CD4-positive, alpha-beta memory T cell (primary cell): ENCODE results near the gene BLOC1S4. TPM values are rescaled to one million over a fixed set of nuclear protein-coding genes. Genes with fewer than 3 reads are reported as not detected.
A peak's percentile ranks its signal among the peaks of the same experiment; 100 is the strongest.

Experiments used
- CTCF ChIA-PET: fragments of 350-600 bp; sonication (Branson Sonifier 250); formaldehyde crosslinking; loops from one replicate; lab custom pipeline; 2021; ENCODE audit warnings: inconsistent platforms; ENCODE audit not compliant: partially characterized antibody; lab: Charles Lee
- POLR2A ChIA-PET: fragments of 350-600 bp; sonication (Branson Sonifier 250); formaldehyde crosslinking; loops from one replicate; lab custom pipeline; 2021; ENCODE audit not compliant: partially characterized antibody; lab: Charles Lee
- DNase-seq, 5 donors: peaks; one replicate each; pipeline versions ENCODE4 v3.0.0 to v3.0.0-alpha.2; 2020 to 2022; ENCODE audit warnings: mixed read lengths in 1 of 5
- H3K27ac ChIP-seq: one replicate; pipeline ENCODE4 v1.7.0; 2013; ENCODE audit warnings: low read depth, low read length
- H3K27me3 ChIP-seq: 2 replicates; pipeline ENCODE4 v1.7.0; 2013; ENCODE audit warnings: mild to moderate bottlenecking, low read length, moderate library complexity; ENCODE audit not compliant: insufficient read depth
- H3K36me3 ChIP-seq: 2 replicates; pipeline ENCODE4 v1.7.0; 2013; ENCODE audit warnings: mild to moderate bottlenecking, low read length, moderate library complexity; ENCODE audit not compliant: insufficient read depth
- H3K4me1 ChIP-seq: 2 replicates; pipeline ENCODE4 v1.7.0; 2013; ENCODE audit warnings: mild to moderate bottlenecking, low read length, moderate library complexity; ENCODE audit not compliant: insufficient read depth
- H3K4me3 ChIP-seq, 2 donors: one replicate each; pipeline ENCODE4 v1.7.0; 2013; ENCODE audit warnings: low read length in 2 of 2, mild to moderate bottlenecking in 1 of 2
- H3K9me3 ChIP-seq, 2 donors: one replicate each; pipeline ENCODE4 v1.7.0; 2013; ENCODE audit warnings: low read length in 2 of 2, control low read depth in 1 of 2; ENCODE audit not compliant: control insufficient read depth in 1 of 2
- H3K27ac Mint-ChIP-seq, 7 donors: one replicate each; pipeline ENCODE4 v1.8.0; 2020 to 2021; ENCODE audit warnings: mixed read lengths in 7 of 7, mild to moderate bottlenecking in 6 of 7, inconsistent platforms in 3 of 7, moderate library complexity in 3 of 7
- H3K27me3 Mint-ChIP-seq, 2 donors: one replicate each; pipeline ENCODE4 v1.8.0; 2020 to 2021; ENCODE audit warnings: mixed read lengths in 2 of 2
- H3K36me3 Mint-ChIP-seq, 2 donors: one replicate each; pipeline ENCODE4 v1.8.0; 2020 to 2021; ENCODE audit warnings: mixed read lengths in 2 of 2, inconsistent platforms in 1 of 2, mild to moderate bottlenecking in 1 of 2
- H3K4me1 Mint-ChIP-seq, 4 donors: one replicate each; pipeline ENCODE4 v1.8.0; 2020 to 2021; ENCODE audit warnings: mixed read lengths in 4 of 4, mild to moderate bottlenecking in 1 of 4
- H3K4me3 Mint-ChIP-seq, 8 donors: one replicate each; pipeline ENCODE4 v1.8.0; 2020 to 2021; ENCODE audit warnings: mixed read lengths in 8 of 8, mild to moderate bottlenecking in 7 of 8, moderate library complexity in 6 of 8, inconsistent platforms in 3 of 8
- H3K9me3 Mint-ChIP-seq, 8 donors: one replicate each; pipeline ENCODE4 v1.8.0; 2020 to 2021; ENCODE audit warnings: mixed read lengths in 8 of 8, mild to moderate bottlenecking in 5 of 8, inconsistent platforms in 3 of 8, moderate library complexity in 1 of 8
- intact Hi-C: fragments of 100-400 bp; cut with micrococcal nuclease; formaldehyde crosslinking; loops from one replicate; pipeline ENCODE4 v1.15.1; 2023
- polyA plus RNA-seq, 2 donors: library from polyadenylated mRNA; unstranded; fragments of 300-500 nt; fragmentation: Illumina TruSeq; gene quantifications; one replicate each; pipeline ENCODE4 v1.2.3, GENCODE V29; 2021
- total RNA-seq, 2 experiments: library from RNA; stranded (reverse); gene quantifications; one replicate each; pipeline ENCODE4 v1.2.3, GENCODE V29; 2021

BLOC1S4 gene
- total and polyA plus RNA-seq, 4 experiments from 2014 or later: 35.3 to 76.2 (median 55.2) TPM

DNA sequence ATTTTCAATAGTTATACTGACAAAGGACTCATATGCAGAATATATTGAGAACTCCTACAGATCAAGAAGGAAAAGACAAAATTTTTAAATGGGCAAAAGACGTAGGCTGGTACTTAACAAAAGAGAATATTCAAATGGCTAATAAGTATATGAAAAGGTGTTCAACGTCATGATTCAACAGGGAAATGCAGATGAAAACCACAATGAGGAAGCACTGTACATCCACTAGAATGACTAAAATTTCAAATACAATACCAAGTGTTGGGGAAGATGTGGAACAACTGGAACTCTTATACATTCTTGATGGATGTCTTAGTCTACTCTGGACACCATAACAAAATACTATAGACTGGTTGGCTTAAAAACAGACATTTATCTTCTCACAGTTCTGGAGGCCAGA, 5.0 kb upstream of the BLOC1S4 start:
- peaks cover 10% of the 10 kb centered on the region for H3K36me3 ChIP-seq
- intact Hi-C loops: no loop called here
- H3K9me3 Mint-ChIP-seq: no peaks in the 10 kb centered on the region
- no peaks in the 10 kb centered on the region for H3K27me3 Mint-ChIP-seq
- ChIA-PET CTCF (no interaction called here), POLR2A (interaction anchor here (1.3 to 34.5 kb wide), 3 partner anchors 17 to 162 kb away, joined by 5 to 1401 read pairs (median 663); partner anchors contain the start of gene S100P)
- H3K4me1 Mint-ChIP-seq: peaks cover 36 to 63% (median 51%) of the 10 kb centered on the region in 4 donors
- H3K27me3 ChIP-seq: no peaks in the 10 kb centered on the region
- H3K27ac Mint-ChIP-seq: peak overlapping the region in 4 of 7 donors; percentile 1 to 99 (median 32)
- peaks cover 19 to 38% of the 10 kb centered on the region in 2 donors for H3K36me3 Mint-ChIP-seq
- no peak overlapping the region for H3K4me3 ChIP-seq
- peak overlapping the region in 2 of 8 donors; percentile 17 to 41 for H3K4me3 Mint-ChIP-seq
- peaks cover 44% of the 10 kb centered on the region for H3K4me1 ChIP-seq
- H3K9me3 ChIP-seq: no peaks in the 10 kb centered on the region
- H3K27ac ChIP-seq: no peak overlapping the region
- DNase-seq: no peak

DNA sequence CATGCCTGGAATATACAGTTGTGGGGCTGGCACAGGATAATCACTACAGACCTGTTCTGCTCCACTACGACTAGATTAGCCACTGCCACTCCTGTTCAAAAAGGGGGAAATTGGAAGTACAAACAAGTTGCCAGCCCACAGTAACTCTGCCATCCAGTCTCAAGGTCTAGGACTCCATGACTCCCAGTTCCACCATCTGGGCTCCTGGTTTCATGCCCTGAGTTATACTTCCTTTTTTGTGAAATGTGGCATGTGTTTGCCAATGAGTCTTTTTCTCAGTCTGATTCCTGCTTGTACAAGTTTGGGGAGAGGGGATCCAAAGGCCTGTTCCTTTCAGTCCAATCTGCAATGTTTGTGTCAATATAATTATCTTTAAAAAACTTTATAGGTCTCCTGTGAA, 1.0 kb upstream of the BLOC1S4 start:
- ChIA-PET CTCF (interaction anchor here (0.6 to 7.1 kb wide), 6 partner anchors 14 to 355 kb away, joined by 4 to 115 read pairs (median 17); partner anchors contain the start of gene GRPEL1), POLR2A (interaction anchor here (2.0 to 34.5 kb wide), 7 partner anchors 10 to 353 kb away, joined by 11 to 1401 read pairs (median 43); partner anchors contain the start of genes GRPEL1, MRFAP1 and S100P)
- Mint-ChIP-seq H3K9me3 (no peaks in the 10 kb centered on the region), H3K27me3 (no peaks in the 10 kb centered on the region), H3K4me3 (peak overlapping the region in 6 of 8 donors; percentile 26 to 64 (median 43)), H3K27ac (peak overlapping the region in 6 of 7 donors; percentile 48 to 92 (median 70)), H3K36me3 (peaks cover 5 to 13% of the 10 kb centered on the region in 2 donors), H3K4me1 (peaks cover 25 to 50% (median 37%) of the 10 kb centered on the region in 4 donors)
- Histone ChIP-seq H3K9me3 (no peaks in the 10 kb centered on the region), H3K27me3 (no peaks in the 10 kb centered on the region), H3K4me1 (peaks cover 37% of the 10 kb centered on the region), H3K36me3 (no peaks in the 10 kb centered on the region), H3K4me3 (no peak overlapping the region), H3K27ac (peak overlapping the region; percentile 92)
- no peak for DNase-seq
- intact Hi-C loops: loop anchor here (5.0 kb wide), 1 partner anchor 448 kb away; the partner anchor contains the start of gene WFS1

DNA sequence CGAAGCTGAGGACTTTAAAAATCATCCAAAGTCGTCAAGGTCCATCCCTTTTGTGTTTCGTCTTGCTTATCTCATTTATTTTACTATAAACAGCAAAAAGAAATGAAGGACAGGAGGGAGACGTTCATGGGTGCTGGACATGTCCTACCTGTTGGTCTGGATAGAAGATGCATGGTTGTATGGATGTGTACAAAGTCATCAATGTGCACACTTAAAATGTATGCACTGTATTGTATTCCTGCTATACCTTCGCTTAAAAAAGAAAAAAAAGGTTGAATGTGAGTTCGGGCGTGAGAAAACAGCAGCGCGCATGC, 313 bp upstream of the BLOC1S4 start:
- Mint-ChIP-seq H3K27ac (peak overlapping the region; percentile 92 to 99 (median 98)), H3K4me3 (peak overlapping the region; percentile 87 to 99 (median 93)), H3K36me3 (peaks cover 5 to 13% of the 10 kb centered on the region in 2 donors), H3K27me3 (no peaks in the 10 kb centered on the region), H3K9me3 (no peaks in the 10 kb centered on the region), H3K4me1 (peaks cover 26 to 48% (median 35%) of the 10 kb centered on the region in 4 donors)
- H3K27me3 ChIP-seq: no peaks in the 10 kb centered on the region
- H3K36me3 ChIP-seq: no peaks in the 10 kb centered on the region
- no peak for DNase-seq
- H3K27ac ChIP-seq: peak overlapping the region; percentile 92
- no peaks in the 10 kb centered on the region for H3K9me3 ChIP-seq
- intact Hi-C loops: loop anchor here (1.0 to 5.0 kb wide), 8 partner anchors 26 to 448 kb away; partner anchors contain the start of genes GRPEL1, KIAA0232, MRFAP1 and TADA2B
- H3K4me3 ChIP-seq: peak overlapping the region in 1 of 2 donors; percentile 84
- ChIA-PET POLR2A (interaction anchor here (1.3 to 34.5 kb wide), 13 partner anchors 11 to 352 kb away, joined by 3 to 1401 read pairs (median 14); partner anchors contain the start of genes GRPEL1, MRFAP1, S100P and TBC1D14), CTCF (interaction anchor here (0.8 to 7.8 kb wide), 8 partner anchors 11 to 354 kb away, joined by 3 to 293 read pairs (median 18); partner anchors contain the start of gene GRPEL1)
- peaks cover 38% of the 10 kb centered on the region for H3K4me1 ChIP-seq

DNA sequence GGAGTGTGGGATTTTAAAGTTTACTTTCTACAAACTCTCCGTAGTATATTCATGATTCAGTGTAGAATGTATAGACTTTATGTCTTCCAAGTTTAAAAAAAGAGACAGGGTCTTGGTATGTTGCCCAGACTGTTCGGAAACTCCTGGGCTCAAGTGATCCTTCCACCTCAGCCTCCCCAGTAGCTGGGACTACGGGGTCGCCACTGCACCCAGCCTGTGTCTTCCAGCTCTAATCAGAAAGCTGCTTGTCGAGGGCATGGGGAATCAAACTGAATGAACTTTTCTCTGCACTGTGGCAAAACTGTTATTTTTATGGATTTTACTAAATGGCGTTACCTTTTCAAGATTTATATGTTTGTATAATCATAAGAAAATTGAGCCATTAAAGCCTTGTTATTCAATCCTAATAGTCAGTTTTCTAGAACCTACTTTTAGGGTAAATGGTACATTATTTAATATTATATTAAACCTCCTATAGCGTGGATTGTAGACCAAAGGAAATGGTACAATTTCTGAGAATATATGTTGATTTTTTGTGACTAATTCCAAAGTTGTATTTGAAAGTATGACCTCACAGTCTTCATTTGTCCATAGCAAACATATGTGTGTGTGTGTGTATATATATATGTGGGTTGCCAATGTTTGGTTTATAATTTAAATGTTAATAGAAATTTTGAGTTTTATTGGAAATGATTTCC, 1.1 kb downstream of the BLOC1S4 start:
- H3K4me3 ChIP-seq: peak overlapping the region; percentile 38 to 84
- intact Hi-C loops: loop anchor here (1.0 to 5.0 kb wide), 9 partner anchors 8 to 450 kb away; partner anchors contain the start of genes GRPEL1, KIAA0232, MRFAP1 and MRFAP1L1
- DNase-seq: no peak
- peak overlapping the region; percentile 87 to 95 (median 93) for H3K27ac Mint-ChIP-seq
- H3K27me3 Mint-ChIP-seq: no peaks in the 10 kb centered on the region
- CTCF ChIA-PET: interaction anchor here (1.1 to 7.8 kb wide), 22 partner anchors 10 to 353 kb away, joined by 3 to 293 read pairs (median 6); partner anchors contain the start of genes GRPEL1, MRFAP1 and TBC1D14
- H3K27ac ChIP-seq: peak overlapping the region; percentile 92
- no peaks in the 10 kb centered on the region for H3K36me3 ChIP-seq
- H3K4me1 Mint-ChIP-seq: peaks cover 24 to 49% (median 34%) of the 10 kb centered on the region in 4 donors
- peak overlapping the region; percentile 83 to 99 (median 90) for H3K4me3 Mint-ChIP-seq
- POLR2A ChIA-PET: interaction anchor here (0.8 to 34.5 kb wide), 19 partner anchors 8 to 354 kb away, joined by 3 to 1401 read pairs (median 7); partner anchors contain the start of genes GRPEL1, MAN2B2, MRFAP1 and MRFAP1L1
- no peaks in the 10 kb centered on the region for H3K9me3 ChIP-seq
- H3K27me3 ChIP-seq: no peaks in the 10 kb centered on the region
- H3K36me3 Mint-ChIP-seq: peaks cover 5 to 13% of the 10 kb centered on the region in 2 donors
- no peaks in the 10 kb centered on the region for H3K9me3 Mint-ChIP-seq
- peaks cover 38% of the 10 kb centered on the region for H3K4me1 ChIP-seq

DNA sequence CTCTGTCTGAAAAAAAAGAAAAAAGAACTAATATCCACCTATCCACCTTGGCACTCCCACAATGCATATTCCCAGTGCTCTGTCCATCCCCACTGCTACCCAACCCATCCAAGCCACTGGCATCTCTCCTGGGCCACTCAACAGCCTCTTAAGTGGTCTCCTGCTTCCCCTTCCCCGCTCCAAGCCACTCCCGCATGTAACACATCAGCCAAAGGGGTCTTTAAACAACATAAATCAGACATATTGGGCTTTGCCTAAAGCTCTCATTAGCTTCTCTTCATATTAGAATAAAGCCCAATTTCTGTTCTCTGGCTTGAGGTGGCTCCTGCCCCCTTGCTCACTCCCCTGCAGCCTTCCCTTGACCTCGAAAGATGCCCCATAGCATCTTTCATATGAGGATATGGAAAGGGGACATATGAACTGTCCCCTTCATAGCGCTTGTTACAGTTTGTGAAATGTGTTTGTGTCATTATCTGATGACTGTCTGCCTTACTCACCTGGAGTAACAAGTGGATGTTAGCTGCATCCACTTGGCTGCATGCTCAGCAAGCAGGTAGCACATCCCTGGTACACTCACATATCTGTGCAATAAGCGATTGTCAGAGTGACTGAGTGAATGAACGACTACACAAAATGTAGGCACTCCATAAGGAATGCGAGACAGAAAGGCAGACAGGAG, 3.1 kb downstream of the BLOC1S4 start:
- Histone ChIP-seq H3K27me3 (no peaks in the 10 kb centered on the region), H3K4me1 (peaks cover 38% of the 10 kb centered on the region), H3K36me3 (no peaks in the 10 kb centered on the region), H3K4me3 (no peak overlapping the region), H3K27ac (no peak overlapping the region), H3K9me3 (no peaks in the 10 kb centered on the region)
- POLR2A ChIA-PET: interaction anchor here (0.7 to 34.5 kb wide), 8 partner anchors 10 to 166 kb away, joined by 4 to 1401 read pairs (median 20); partner anchors contain the start of genes MRFAP1, MRFAP1L1 and S100P
- peaks cover 5 to 13% of the 10 kb centered on the region in 2 donors for H3K36me3 Mint-ChIP-seq
- peak overlapping the region in 6 of 7 donors; percentile 43 to 86 (median 76) for H3K27ac Mint-ChIP-seq
- H3K4me1 Mint-ChIP-seq: peaks cover 24 to 46% (median 34%) of the 10 kb centered on the region in 4 donors
- peak overlapping the region in 7 of 8 donors; percentile 8 to 61 (median 47) for H3K4me3 Mint-ChIP-seq
- intact Hi-C loops: loop anchor here (5.0 kb wide), 1 partner anchor 452 kb away; the partner anchor contains the start of gene WFS1
- peaks cover 0 to 1% (median 0%) of the 10 kb centered on the region in 8 donors for H3K9me3 Mint-ChIP-seq
- H3K27me3 Mint-ChIP-seq: no peaks in the 10 kb centered on the region
- CTCF ChIA-PET: interaction anchor here (0.6 to 7.8 kb wide), 21 partner anchors 10 to 361 kb away, joined by 3 to 293 read pairs (median 4); partner anchors contain the start of genes GRPEL1, MRFAP1, MRFAP1L1 and TADA2B
- DNase-seq: no peak

DNA sequence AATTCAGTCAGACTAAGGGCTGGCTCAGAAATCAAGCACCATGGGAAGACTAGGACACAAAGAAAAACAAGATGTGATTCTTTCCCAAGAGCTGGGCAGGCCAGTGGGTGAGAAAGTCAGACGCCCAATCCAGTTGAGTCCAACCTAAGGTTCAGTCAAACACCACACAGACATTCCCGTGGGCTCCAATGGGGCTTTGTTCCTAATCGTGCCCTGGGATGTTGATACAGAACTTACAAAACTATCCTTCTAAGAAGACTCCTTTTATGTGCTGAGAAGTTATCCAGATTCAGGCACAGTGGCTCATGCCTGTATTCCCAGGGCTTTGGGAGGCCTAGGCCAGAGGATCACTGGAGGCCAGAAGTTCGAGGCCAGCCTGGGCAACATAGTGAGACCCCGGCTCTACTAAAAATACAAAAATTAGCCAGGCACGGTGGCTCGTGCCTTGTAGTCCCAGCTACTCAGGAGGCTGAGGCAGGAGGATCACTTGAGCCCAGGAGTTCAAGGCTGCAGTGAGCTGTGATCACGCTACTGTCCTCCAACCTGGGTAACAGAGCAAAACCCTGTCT, 3.7 kb downstream of the BLOC1S4 start:
- peak overlapping the region in 3 of 7 donors; percentile 70 to 90 (median 81) for H3K27ac Mint-ChIP-seq

More for the DNA sequence above, 3.7 kb downstream of the BLOC1S4 start:
- H3K36me3 ChIP-seq: no peaks in the 10 kb centered on the region
- H3K27me3 ChIP-seq: no peaks in the 10 kb centered on the region
- Mint-ChIP-seq H3K36me3 (peaks cover 5 to 13% of the 10 kb centered on the region in 2 donors), H3K4me3 (peak overlapping the region in 3 of 8 donors; percentile 6 to 61 (median 31)), H3K9me3 (peaks cover 0 to 1% (median 0%) of the 10 kb centered on the region in 8 donors), H3K27me3 (no peaks in the 10 kb centered on the region), H3K4me1 (peaks cover 24 to 46% (median 34%) of the 10 kb centered on the region in 4 donors)
- H3K9me3 ChIP-seq: no peaks in the 10 kb centered on the region
- no peak overlapping the region for H3K27ac ChIP-seq
- H3K4me3 ChIP-seq: no peak overlapping the region
- CTCF ChIA-PET: interaction anchor here (0.7 to 7.8 kb wide), 26 partner anchors 9 to 362 kb away, joined by 3 to 293 read pairs (median 4); partner anchors contain the start of genes GRPEL1, MRFAP1L1 and TADA2B
- intact Hi-C loops: loop anchor here (1.0 to 5.0 kb wide), 3 partner anchors 64 to 452 kb away; partner anchors contain the start of gene WFS1
- no peak for DNase-seq
- H3K4me1 ChIP-seq: peaks cover 38% of the 10 kb centered on the region
- POLR2A ChIA-PET: interaction anchor here (1.1 to 34.5 kb wide), 10 partner anchors 10 to 350 kb away, joined by 3 to 1401 read pairs (median 7); partner anchors contain the start of genes MRFAP1, MRFAP1L1 and S100P
